Gastrocnemius medialis (tissue), 4 donors: ENCODE results near the gene IFI27L2.

ENCODE experiments used
- CTCF ChIP-seq, 5 experiments: fragments of 450-650 bp in 3 of 5; fragments of 200-600 bp in 2 of 5; sonication (generic) in 2 of 5; IDR thresholded peaks in 4 of 5; conservative IDR thresholded peaks in 1 of 5; 1 replicate in 4 of 5; 2 replicates in 1 of 5; pipeline ENCODE4 v1.5.1; 2016 to 2019; ENCODE audit warnings: antibody characterized with exemption in 5 of 5, mild to moderate bottlenecking in 3 of 5, moderate library complexity in 3 of 5
- POLR2A ChIP-seq, 2 donors: fragments of 450-650 bp; IDR thresholded peaks; one replicate each; pipeline ENCODE4 v1.6.1; 2017; ENCODE audit warnings: antibody characterized with exemption in 2 of 2, mild to moderate bottlenecking in 2 of 2, moderate library complexity in 2 of 2

- no peak for TF ChIP-seq CTCF (IDR thresholded peaks at IDR 0.05 in 4 of 5, conservative IDR thresholded peaks at IDR 0.05 in 1 of 5)
- no peak for TF ChIP-seq POLR2A (IDR thresholded peaks at IDR 0.05)
Observed at GRCh38 chr14:94081386-94081820, 48.0 kb downstream of the IFI27L2 start.
